Fibroblast of mammary gland (primary cell): ENCODE data around the gene DUOX2.
"Not testable (repeated sequence)": the region's sequence is repeated elsewhere in the genome, so short reads cannot be mapped to it uniquely, and the experiment has no call there.

Experiments used
- DNase-seq: peaks from one replicate; pipeline ENCODE4 v3.0.0-alpha.2; 2010; ENCODE audit warnings: low read depth
- H3K4me3 ChIP-seq: 2 replicates; pipeline ENCODE4 v1.5.1; 2011; ENCODE audit warnings: low read depth, mild to moderate bottlenecking, low read length, moderate library complexity; ENCODE audit not compliant: control insufficient read depth
- CTCF ChIP-seq: conservative IDR thresholded peaks from 2 replicates; pipeline ENCODE4 v1.5.1; 2011; ENCODE audit warnings: low read depth, low read length, inconsistent platforms; ENCODE audit not compliant: control insufficient read depth, insufficient read depth

The DUOX2 gene

GRCh38 chr15:45050587-45050986 is 63.4 kb downstream of the DUOX2 start:
- no peak for TF ChIP-seq CTCF
- no peak overlapping the region for H3K4me3 ChIP-seq
- DNase-seq, result no peak

GRCh38 chr15:45048794-45049631 is 65.0 kb downstream of the DUOX2 start:
- no peak for TF ChIP-seq CTCF
- H3K4me3 ChIP-seq, result no peak overlapping the region
- no peak for DNase-seq

DNA sequence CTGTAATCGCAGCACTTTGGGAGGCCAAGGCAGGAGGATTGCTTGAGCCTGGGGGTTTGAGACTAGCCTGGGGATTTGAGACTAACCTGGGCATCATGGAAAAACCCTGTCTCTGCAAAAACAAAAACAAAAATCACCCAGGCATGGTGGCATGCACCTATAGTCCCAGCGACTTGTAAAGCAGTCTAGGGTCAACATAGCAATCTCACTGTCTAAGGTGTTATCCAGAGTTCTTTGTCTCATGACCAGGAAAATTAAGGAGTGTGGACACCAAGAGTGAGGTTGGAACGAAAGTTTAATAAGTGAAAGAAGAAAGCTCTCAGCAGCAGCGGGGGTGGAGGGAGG is 65.6 kb downstream of the DUOX2 start:
- not testable (repeated sequence) for DNase-seq, H3K4me3 ChIP-seq

DNA sequence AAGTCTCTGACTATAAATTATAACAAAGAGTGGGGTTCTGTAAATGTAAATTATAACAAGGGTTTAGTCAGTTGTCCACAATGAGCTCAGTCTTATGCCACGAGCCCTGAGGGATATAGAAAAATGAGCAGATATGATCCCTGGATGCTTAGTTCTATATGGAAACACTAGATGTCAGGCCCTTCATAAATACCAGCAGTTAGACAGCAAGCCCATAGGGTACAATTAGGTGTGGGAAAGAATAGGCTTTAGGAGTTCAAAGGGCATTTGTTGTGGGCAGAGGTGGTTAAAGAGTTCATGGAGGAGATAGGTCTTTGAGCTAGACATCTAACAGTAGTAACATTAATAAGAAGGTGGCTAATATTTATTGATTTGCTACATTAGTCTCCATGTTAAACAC is 69.7 kb downstream of the DUOX2 start:
- not testable (repeated sequence) for H3K4me3 ChIP-seq, DNase-seq

DNA sequence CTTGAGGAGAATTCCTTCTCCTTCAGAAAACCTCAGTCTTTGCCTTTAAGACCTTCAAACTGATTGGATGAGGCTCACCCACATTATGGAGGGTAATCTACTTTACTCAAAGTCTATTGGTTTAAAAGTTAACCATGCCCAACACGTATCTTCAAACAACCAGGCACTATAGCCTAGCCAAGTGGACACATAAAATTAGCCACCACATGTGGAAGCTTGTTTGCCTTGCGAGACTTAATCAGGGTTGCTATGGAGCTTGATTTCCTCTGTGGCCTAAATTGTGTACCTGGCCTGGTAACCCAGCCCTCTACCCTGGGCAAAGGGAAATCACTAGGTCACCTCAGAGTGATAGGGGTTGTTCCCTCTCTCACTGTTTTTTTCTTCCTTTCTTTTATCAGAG is 71.1 kb downstream of the DUOX2 start:
- not testable (repeated sequence) for DNase-seq, H3K4me3 ChIP-seq
